Hematopoietic multipotent progenitor cell treated with erythropoietin and hydrocortisone succinate and interleukin-3 and kit ligand, for 15 days (in vitro differentiated cells): ENCODE data around the gene TREX2.

Experiments
- DNase-seq: peaks from one replicate; pipeline ENCODE4 v3.0.0-alpha.2; 2015; ENCODE audit warnings: low spot score

The TREX2 gene

GRCh38 chrX:153455571-153455970 is 9.7 kb upstream of the TREX2 start:
- DNase-seq, result no peak

GRCh38 chrX:153454901-153455550 is 9.2 kb upstream of the TREX2 start:
- DNase-seq, result no peak

GRCh38 chrX:153450949-153451277 is 5.1 kb upstream of the TREX2 start:
- no peak for DNase-seq

DNA sequence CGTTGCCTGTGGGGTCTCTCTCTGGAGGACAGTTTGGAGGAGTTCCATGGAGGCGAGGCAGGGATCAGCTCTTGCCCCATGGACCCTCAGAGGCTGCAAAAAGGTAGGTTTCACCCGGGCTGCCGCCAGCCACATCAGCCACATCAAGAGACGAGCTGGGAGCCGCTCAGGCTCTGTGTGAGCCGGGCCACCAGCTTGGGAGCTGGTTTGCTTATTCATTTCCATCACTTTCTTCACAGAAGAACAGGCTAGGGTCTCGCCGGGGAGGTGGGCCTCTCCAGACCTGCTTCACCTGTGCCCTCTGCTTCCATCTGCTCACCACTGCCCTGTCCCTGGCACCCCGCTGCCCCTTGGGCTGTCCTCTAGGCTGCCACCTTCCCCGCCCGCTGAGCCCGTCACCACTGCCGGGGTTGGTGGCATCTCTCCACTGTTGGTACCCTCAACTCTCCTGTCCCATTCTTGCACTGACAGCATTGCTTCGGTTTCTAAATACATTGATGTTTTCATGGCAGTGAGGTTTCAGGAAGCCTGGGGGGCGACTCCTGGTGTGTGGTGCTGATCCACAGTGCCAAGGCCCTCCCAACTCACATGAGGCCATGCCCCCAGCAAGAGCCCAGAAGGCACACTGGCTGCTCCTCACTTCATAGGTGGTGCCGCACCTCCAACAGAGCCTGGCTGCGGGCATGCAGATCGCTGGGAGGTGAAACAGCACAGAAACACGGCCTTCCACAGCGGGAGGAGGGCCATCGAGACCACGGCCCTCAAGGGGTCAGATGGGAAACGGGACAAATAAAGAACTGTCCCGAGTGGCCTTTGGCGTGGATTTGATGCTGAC is 4.5 kb upstream of the TREX2 start:
- no peak for DNase-seq

- no peak for DNase-seq
Measured at GRCh38 chrX:153449368-153450113, 3.7 kb upstream of the TREX2 start.

GRCh38 chrX:153448556-153449367 is 2.9 kb upstream of the TREX2 start:
- DNase-seq, result no peak

GRCh38 chrX:153447581-153447960 is 1.7 kb upstream of the TREX2 start:
- DNase-seq, result no peak

DNA sequence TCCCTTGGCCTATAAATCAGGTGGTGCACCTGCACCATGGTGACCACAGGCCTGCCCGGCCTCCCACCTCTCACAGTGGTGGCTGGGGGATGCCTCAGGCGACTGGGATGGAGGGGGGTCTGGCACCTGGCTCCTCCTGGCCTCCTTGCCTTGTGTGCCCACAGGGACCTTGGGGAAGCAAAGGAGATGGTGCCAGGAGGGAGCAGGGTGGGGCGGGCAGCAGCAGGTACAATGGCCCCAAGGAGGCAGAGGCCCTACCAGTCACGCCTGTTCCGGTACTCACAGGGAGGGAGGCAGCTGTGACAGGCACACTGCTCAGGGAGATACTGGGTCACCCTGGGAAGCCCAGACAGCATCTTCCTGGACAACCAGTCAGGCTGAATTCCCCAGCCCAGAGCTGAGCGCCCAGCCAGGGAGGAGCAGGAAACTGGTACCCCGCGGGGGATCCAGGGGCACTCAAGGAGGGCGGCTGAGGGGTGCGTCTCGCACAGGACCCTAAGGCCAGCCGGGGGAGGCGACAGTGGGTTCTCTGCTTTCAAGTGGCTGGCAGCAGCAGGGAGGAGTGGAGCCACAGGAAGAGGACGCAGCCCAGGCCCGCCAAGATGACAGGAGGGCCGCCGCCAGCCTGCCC is 1.2 kb upstream of the TREX2 start:
- DNase-seq, result no peak

- DNase-seq, result no peak
Measured at GRCh38 chrX:153446636-153446936, 730 bp upstream of the TREX2 start.

DNA sequence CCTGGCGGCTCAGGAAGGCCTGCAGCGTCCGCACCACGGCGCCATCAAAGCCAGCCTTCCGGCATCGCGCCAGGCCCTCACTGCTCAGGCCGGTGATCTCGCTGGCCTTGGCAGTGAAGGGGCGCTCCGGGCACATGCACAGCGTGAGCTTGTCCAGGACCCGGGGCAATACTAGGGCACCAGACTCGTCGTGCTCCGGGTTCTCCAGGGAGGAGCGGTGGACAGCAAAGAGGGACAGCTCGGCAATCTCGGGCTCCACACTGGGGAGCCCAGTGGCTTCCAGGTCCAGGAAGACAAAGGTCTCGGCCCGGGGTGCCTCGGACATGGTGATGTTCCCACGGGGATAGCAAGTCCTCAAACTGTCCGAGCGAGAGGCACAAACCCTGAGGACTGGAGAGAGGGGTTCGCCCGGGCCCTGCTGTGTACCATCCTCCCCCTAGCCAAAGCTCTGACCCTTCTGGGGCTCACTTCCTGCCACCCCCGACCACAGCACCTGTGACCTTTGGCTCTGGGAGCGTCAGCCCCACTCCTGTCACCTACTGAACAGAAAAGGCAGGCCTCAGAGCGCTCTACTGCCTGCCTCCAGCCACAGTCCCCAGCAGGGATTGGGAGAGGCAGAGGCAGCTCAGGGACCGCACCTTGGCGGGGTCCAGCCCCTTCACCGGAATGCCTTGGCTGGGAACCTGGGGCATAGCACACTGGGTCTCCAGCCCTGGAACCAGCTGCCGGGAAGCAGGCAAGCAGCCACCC is 575 bp downstream of the TREX2 start:
- no peak for DNase-seq

DNA sequence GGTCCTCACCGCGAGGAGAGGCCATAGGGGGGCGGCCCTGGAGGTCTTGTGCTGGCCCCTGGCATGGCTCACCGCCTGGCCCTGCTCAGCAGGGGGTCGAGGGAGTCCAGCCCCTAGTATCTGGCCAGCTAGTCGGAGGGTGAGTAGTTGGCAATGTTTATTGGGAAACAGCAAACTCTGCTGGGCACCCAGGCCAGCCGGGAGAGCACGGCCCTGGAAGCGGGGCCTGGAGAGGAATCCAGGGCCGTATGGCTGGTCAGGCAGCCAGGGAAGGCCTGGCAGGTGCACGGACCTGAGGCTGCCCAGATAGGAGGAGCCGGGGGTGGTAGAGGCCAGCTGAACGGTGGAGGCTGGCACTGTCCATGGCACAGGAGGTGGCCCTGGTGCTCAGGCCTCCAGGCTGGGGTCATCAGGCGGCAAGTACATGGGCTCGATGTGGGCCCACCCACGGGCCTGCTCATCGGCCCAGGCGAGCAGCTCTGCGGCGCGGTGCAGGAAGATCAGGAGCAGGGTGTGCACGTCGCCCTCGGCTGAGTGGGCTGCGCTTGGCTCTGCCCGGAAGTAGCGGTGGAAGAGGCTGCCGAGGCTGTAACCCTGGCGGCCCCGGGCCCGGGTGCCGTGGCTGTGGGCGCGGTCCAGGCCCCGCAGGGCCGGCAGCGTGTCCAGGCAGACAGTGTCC is 1.4 kb downstream of the TREX2 start:
- no peak for DNase-seq

DNA sequence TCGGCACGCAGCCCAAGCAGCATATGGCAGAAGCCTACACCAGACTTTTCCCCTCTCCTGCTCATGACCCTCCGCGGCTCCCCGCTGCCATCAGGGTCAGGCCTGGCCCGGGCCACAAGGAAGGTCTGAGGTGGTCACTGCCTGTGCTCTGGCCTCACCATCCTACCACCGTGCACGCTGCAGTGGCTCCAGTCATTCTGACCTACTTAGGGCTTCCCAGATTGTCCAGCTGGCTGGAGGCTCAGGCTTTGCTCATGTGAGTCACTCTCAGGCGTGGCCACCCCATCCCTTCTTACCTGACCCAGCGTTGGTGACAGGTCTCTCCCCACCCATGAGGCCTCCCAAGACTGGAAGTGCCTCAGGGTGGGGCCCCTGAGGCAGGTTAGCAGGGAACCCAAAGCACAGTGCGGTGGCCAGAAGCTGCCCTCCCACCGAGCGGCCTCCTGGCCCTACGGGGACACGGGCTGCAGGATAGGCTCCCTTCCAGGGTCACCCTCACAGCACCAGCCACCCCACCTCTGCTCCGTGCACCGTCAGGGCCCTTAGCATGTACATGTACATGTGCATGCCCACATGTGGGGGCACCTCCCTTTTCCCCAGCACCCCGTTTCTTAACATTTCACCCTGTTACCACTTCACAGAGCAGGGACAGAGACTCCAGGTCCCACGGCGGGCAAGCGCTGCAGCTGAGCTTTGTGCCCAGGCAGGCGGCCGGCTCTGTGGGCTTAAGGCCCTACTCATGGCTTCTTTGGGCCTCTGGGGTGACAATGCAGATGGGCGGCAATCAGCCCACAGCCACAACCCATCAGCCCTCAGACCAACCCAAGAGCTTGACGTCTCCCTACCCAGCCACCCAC is 2.2 kb downstream of the TREX2 start:
- DNase-seq, result no peak

DNA sequence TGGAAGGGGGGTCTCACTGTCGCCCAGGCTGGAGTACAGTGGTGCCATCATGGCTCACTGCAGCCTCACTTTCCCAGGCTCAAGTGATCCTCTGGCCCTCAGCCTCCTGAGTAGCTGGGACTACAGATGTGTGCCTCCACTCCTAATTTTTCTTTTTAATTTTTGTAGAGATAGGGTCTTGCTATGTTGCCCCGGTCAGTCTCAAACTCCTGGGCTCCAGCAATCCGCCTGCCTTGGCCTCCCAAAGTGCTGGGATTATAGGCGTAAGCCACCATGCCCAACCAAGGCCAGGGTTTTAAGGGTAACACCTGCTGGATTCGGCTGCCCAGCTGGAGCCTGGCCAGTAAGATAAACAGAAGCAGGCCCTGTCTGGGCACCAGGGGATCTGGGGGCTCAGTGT is 3.4 kb downstream of the TREX2 start:
- DNase-seq, result no peak

DNA sequence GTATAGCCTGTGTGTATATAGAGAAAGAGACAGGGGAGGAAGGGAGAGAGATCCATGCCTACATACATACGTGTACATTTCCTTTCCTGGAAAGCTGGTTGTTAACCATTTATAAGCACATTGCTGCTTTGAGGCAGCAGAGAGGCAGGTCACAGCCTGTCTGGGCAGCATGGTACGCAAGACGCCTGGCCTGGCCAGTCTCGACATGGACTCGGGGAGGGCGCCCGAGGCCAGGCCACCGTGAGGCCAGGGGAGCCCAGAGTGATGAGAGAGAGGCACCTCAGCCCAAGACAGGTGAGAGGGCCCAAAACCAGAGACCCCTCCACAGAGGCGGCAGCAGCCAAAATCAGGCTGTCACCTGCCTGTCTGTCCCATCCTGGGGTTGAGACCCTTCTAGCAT is 3.9 kb downstream of the TREX2 start:
- no peak for DNase-seq

DNA sequence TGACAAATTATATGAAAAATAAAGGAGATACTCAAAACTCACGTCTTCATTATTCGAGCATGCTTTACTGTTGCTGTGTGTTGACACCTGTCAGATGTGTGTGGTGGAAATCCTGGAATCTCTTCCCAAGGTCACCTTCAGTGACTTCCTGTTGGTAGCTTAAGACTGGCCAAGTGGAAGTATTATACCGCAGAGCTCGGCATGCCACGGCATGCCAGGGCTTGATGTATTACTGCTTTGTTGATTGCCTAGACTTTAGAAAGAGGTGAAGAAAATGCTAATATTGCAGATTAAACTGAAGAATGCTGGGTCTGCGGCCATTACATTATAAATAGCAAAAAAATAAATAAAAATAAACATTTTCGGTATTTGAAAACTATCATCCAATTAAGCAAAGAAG is 4.6 kb downstream of the TREX2 start:
- no peak for DNase-seq

DNA sequence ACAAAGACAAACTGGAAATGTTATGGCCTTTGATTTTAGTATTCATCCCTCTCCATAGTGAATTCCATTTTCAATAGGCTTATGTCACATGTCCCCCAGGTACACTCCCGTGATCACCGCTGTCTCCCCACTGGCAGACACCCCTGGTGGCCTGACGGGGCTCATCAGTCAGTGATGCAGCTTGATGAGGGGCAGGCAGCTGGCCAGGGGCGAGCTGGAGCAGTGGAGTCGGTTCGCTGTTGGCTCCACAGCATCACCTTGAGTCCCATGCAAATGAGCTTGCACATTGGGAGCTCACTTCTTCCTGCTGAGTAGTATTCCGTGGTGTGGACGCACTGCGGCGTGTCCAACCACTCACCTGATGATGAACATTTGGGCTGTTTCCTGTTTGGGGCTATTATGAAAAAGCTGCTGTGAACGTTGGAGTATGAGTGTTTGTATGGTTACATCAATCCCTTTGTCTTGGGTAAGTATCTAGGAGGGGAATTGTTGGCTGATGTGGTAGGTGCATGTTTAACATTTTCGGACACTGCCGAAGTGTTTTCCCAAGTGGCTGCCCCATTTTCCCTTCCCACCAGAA is 5.2 kb downstream of the TREX2 start:
- DNase-seq, result no peak

DNA sequence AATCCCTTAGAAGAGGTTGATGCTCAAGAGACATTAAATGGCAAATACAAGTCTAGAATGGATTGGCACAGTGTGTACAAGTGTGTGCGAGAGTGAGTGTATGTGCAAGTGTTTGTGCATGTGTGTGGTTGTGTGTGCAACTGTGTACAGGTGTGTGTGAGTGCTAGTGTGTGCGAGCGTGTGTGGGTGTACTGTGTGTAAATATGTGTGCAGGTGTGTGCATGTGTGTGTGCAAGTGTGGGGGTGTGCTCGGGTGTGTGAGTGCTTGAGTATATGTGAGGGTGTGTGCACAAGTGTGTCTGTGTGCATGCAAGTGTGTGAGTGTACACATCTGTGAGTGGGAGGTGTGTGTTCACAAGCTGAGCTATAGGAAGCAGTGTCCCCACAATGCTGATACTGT is 5.9 kb downstream of the TREX2 start:
- DNase-seq, result no peak

DNA sequence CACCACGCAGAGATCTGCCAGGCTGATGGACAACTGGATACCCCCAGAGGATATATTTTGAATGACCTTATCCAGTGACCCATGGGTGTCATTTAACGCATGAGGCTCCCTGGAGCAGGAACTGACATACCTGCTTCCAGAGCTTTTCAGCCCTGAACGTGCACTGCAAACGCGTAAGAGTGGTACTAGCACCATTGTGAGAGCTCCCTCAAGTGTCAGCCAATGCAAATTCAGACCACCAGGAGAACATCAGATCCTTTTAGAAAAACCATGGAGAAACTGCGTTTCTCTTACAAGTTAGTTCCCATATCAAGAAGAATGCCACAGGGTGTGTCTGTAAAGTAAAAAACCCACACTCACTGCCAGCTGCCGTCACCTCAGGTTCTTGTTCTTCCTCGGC is 7.3 kb downstream of the TREX2 start:
- DNase-seq, result no peak

GRCh38 chrX:153435845-153436244 is 10.0 kb downstream of the TREX2 start:
- DNase-seq, result no peak
